GM18868 (cell line): ENCODE data around the gene LRRC4C.
A peak's percentile ranks its signal among the peaks of the same experiment; 100 is the strongest.

Experiments used
- ATAC-seq: cut with Tn5 transposase; IDR thresholded peaks from one replicate; pipeline ENCODE4 v1.9.1; 2021; ENCODE audit warnings: mild to moderate bottlenecking, moderate library complexity; ENCODE audit not compliant: unreplicated experiment

Gene LRRC4C

DNA sequence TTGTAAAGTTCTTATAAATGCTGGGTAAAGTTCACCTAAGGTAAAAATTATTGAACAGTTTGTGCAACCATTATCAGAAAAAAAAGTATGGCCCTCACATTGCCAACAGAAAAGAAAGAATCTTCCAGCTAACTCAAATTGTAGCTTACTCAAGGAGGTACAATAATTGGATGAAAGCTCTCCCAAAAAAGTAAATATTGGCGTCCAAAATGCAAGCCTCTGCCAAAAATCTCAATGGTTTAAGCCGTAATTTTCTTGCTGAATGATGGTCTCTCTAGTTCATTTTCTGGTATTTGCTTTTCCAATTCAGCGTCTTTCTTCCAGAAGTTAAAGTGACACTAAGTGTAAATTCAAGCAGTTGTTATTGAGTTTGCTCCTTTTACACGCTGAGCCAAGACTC, 727.3 kb downstream of the LRRC4C start:
- ATAC-seq, result no peak

DNA sequence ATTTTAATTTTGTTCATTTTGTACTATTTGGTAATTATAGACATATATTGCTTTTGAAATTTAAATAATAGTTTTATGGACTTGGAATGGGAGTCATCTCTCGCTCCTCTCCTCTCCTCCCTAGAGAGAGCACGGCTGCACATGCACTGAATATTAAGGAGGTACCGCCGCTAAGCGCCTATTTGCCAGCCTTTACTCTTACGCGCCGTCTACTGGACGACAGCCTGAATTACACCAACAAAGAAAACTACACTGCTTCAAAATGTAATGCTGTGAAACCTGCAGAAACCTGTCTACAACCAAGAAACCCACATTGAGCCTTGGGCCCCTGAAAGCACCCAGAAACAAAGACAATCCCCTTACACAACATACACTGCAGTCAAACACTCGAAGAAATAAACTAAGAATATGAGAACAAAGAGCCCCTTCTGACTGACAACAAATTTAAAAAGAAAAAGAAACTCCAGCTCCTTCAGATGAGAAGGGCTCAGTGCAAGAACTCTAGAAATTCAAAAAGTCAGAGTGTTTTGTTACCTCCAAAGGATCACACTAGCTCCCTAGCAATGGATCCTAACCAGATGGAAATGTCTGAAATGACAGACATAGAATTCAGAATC, 737.2 kb downstream of the LRRC4C start:
- peak; percentile 95 for ATAC-seq

DNA sequence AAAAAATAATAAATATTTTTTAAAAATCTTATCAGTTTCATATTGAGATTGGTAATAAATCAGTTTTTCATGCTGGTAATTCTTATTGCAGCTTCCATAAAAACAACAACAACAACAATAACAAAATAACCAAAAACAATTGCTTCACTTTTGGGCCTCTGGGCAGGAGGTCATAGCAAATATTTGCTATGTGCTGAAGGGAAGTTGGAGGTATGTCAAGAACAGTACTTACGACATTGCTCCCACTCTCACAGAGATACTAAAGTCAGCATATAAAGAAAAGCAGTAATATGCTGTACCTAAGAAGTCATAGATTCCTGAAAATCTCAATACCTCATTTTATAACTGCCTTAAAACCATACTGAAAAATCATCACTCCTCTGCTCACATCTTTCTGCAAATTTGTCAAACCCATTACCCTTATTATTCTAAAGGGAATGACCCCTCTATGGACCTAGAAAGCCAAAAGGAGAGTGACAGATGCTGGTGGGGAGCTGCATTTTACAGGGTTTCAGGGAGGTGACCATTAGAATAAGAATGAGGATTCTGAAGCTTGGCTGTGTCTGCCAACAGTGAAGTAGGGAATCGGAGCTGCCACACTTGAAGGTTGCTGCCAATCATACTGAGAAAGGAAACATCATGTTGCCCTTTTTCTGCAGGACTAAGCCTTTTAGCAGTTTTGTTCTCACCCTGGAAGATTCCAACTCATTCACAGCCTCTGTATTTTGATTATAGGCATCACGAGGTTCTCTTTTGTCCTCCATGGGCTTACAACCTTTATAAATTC, 742.9 kb downstream of the LRRC4C start:
- no peak for ATAC-seq

DNA sequence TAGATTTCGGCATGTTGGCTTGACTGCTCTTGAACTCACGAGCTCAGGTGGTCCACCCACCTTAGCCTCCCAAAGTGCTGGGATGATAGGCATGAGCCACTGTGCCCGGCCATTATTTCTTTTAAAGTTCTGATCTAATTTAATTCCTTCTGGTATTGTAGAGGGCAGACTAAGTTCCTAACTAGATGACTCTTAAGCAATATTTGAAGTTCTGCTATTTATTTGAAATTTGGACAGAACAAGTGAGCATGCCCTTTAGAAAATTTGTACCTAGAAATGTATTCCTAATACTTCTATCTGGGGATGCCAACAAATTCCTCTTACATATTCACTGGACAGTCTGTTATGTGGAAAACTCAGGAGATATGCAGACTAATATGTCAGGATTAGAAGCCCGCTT, 746.4 kb downstream of the LRRC4C start:
- no peak for ATAC-seq

DNA sequence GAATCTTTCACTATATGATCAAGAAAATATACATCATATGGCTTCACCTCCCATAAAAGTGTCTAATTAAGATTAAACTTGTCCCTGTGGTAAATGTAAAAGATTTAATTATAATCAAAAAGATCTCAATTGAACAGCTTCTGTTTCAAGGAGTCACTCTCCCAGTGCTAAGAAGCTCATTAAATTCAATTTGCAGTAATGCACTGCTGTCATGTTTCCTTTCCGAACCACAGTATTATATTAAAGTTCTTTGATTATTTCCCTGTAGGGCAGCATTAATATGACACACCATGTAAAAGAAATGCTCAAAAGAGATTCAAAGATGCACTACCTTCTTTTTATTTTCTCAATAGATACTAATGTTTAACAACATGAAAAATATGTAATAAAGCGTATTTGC, 758.4 kb downstream of the LRRC4C start:
- no peak for ATAC-seq

DNA sequence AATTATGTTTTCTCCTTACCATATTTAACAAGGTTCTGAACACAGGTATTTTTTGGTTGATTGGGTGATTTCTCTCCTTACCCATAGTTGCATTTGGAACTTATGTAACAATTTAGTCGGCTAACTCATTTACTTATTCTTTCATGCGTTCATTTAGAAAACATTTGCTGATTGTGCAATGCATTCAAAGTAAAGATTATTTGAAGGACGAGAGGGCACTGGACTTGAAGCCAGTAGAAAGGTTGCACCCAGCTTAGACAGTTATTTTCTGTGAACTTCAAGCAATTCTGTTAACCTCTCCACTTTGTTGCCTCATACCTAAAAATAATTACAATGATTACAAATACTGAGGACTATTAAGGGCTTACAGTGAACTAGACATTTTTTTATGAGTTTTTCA, 769.6 kb downstream of the LRRC4C start:
- no peak for ATAC-seq

DNA sequence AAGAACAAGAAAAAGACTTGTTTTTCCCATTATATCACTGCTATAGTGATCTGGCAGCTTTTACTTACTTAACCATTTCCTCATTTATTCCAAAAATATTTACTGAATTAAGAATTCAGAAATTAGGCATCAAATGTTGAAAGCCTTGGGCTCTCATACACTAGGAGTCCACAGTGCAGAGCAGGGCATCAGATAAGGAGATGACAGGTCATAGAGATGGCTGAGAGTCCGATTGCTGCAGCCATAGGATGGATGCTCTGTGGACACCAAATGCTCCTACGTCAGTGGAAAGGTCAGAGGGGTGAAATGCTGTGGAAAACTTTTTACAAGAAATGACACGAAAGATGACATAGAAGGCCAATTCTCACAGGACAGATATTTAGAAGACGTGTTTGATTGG, 771.1 kb downstream of the LRRC4C start:
- no peak for ATAC-seq

DNA sequence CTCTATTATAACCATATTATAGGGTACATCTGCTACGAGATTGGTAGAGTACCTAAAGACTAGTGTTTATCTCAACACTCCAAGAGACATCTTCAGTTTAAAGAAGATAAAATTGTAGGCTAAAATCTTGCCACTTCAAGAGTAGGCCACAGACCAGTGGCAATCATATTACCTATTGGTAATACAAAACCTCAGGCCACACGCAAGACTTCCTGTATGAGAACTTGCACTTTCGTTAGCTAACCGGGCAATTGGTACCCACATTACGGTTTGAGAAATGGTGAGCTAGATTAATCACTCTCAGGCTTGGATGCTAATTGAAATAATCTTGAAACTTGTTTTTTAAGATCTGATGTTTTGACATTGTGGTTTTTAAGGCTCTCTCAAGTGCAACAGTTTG, 772.7 kb downstream of the LRRC4C start:
- ATAC-seq, result no peak

DNA sequence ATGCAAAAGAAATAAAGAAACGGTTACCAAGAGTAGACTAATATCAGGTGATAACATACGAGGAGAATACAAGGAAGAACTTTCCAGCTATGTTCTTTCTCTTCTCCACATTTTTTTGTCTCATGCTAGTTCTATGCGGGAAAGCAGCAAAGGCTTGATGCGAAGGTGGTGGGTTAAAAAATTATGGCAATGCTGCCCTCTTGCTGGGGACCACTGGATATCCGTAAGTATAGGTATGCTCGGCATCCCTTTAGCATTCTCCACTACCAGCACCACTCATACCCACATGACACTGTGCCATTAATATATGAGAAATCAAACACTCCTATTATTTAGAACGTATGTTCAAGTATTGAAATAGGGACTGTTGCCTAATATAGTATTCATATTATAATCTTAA, 776.4 kb downstream of the LRRC4C start:
- no peak for ATAC-seq

DNA sequence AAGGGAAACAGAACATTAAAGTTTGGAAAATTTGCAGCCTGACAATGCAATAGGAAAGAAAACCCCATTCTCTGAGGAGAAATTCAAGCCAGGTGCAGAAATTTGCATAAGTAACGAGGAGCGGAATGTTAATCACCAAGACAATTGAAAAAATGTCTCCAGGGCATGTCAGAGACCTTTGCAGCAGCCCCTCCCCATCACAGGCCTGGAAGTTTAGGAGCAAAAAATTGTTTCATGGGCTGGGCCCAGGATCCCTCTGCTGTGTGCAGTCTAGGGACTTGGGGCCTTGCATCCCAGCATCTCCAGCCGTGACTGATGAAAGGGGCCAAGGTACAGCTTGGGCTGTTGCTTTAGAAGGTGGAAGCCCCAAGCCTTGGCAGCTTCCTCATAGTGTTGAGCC, 780.2 kb downstream of the LRRC4C start:
- ATAC-seq, result no peak

DNA sequence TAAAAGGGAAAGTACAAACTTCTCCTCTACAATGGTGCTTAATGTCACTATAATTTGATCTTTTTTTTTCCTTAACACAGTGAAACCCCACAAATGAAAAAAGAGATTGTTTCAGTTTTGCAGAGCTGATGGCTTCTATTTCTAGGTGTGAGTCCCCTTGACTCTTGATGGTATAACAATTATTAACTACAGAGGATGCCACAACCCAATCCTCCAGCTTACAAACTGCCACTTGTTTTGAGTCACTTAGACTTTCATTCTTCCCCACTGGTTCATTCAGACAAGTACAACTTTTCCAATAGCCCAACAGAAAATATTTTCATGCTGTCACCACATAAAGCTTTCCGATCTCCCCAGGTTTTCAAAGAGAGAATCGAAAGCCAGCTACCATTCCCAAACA, 812.2 kb downstream of the LRRC4C start:
- ATAC-seq, result no peak

DNA sequence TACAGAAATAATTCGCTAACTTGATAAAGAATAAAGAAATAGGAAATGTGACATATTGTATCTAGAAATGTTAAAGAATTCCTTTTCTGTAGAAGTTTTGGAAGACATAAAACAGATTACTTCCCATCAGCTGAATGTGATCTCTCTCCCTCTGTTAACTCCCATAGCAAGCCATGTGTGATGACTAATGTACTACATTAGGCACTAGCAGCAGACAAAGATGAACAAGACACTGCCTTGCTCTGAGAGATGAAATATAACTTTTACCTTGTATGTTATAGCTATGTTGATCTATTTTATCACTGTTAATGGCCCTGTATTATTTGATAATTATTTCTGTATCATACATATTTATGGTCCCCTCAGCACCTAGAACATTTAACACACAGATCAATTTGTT, 817.2 kb downstream of the LRRC4C start:
- ATAC-seq, result no peak

DNA sequence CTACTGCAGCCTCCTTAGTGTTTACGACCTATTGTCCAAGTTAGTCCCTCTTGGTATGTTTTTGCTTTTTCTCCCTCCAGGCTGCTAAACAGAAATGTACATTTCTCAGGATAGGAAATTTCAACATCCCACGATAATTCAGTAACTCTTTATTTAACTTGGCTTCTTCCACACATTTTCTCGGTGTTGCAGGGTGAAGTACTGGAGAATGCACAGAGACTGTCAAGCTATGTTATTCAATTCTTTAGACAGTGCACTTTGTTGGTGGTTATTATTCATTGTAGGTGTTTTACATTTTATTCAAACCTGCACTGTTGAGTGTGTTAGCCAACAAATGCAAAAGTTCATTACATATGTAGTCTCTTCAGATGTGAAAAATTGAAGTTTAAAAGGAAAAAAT, 839.8 kb downstream of the LRRC4C start:
- no peak for ATAC-seq

DNA sequence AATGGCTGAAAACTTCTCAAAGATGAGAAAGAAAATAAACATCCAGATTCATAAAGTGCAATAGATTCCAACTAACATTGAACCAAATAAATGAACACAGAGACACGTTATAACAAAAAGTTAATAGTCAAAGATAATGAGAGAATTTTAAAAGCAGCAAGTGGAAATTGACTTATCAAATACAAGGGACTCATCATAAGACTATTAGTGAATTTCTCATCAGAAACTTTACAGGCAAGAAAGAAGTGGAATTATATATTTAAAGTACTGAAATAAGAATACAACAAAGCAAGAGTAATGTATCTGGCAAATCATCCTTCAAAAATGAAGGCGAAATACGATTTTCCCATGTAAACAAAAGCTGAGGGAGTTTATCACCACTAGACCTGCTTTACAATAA, 852.7 kb downstream of the LRRC4C start:
- no peak for ATAC-seq

DNA sequence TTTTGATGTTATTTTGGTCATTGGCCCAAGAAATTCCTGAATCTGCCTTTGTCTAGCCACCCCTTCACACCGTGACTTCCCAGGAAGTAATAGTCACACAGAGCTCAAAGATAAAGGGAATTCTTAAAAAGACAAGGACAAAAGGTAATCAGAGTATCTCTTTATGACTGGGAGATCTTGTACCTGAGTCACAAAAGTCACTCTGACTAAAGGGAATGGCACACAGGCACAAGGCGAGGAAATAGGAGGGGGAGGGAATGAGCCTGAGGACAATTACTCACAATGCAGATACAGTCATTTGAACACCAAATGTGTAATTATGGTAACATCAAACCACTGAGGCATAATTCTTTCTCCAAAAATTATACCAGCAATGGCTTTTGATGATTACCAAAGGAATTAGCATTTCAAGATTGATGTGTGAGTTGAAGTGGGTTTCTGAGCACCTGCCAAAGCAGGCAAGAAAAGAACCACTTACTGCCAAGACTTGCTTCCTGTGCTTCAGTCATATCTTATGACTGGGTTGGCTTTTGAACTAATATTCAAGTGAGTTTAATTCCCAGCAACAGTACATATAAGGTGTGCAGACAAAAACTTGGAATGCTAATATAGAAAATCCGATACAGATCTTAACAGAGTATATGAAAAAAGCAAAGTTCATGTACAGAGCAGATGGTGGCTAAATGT, 856.4 kb downstream of the LRRC4C start:
- no peak for ATAC-seq

DNA sequence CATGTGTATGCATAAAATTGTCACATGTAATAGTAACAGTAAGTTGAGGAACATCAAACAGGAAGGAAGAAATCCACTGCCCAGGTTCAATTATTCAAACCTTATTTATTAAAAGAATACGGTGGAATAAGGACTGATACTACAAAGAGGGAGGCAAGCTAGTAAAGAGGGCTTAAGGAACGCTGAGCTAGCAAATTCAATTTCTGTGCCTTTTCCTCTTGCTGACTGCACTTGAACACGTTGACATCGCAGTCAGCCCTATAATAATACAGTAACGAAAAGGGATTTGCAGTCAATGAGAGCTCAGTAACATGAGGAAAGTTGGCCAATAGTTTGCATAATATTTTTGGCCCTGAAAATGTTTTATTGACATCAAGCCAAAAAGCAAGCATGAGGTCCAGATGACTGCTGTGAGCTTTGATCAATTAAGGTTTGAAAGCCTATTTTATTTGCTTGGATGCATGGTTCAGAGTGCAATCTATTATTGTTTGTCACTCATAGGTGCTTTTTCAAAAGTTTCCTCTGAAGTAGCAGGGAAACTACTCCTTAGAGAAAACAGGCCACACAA, 861.8 kb downstream of the LRRC4C start:
- ATAC-seq, result no peak

DNA sequence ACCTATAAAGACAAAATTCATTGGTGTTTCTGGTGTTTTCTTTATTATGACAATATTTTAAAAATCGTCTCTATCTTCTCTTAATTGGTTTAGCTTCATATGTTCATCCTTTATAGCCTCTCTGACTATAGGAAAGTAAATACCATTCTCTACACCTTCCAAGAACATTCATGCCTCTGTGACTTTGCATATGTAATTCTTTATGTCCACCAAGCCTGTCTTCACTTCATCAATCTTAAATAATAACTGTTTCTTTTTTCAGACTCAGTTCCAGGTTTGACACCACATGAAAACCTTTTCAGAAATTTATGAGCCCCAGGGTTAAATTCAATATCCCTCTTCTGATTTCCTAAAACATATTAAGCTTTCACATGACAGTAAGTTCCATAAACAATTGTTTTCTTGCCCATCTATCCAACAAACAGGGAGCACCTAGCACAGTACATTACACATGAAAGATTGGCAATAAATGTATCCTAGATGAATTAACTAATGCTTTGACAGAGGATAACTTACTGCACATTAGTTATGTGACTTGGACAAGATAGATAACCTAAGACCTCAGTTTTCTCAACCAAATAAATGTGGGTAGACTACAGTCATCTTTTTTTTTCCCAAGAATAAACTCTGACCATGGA, 886.1 kb downstream of the LRRC4C start:
- no peak for ATAC-seq

DNA sequence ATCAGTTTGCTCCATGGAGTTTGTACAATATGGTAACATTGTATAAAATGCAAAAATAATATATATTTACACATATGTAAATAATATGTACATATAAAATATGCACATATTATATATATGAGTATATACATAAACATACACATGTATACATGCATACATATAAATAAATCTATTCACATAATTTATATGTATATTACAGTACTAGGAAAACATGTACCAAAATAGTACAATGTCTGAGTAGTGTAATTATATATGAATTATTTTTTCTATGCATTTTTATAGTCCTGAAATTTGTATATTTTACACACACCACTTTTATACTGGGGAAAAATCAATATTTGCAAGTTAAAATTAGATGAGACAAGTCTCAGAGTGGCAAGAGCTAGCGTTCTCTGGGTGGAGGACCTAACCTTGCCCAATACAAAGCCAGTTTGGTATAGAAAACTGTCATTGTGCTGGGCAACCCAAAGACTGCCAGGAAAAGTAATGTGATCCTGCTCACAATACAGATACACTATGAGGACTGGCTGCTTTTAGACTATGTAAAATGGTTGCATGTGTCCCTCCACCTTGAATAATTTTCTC, 889.4 kb downstream of the LRRC4C start:
- no peak for ATAC-seq

DNA sequence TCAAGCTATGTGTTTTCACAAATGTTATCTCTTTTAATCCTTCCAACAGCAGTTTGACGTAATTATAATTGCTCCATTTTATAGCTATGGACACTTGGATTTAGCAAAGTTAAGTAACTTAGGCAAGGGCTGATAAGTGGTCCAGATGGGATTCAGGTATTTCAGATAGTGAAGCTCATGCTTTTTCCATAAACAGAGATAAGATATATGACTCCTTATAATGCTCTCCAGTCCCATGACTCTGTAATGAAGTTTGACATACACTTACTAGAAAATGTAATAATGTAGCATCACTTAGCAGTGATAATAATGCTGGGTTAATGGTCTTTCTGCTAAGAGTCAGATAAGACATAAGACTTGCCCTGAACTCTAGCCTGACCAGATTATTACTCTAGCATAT, 892.1 kb downstream of the LRRC4C start:
- ATAC-seq, result no peak

DNA sequence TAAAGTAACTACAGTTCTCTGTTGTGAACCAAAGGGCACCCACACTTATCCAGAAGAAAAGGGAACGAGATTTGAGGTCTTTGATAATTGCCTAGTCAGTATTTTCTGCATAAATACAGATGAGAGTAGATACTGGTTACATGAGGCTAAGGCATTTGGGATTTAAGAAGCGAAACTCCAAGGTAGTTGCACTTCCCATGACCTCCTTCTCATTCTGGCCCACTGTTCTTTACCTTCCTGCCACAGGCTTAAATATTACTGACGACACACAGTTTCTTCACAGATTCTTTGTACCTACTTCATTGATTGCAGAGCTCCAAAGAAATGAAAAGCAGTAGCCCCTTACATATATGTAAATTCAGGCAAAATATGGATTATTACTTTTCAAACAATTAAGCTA, 915.3 kb downstream of the LRRC4C start:
- no peak for ATAC-seq

DNA sequence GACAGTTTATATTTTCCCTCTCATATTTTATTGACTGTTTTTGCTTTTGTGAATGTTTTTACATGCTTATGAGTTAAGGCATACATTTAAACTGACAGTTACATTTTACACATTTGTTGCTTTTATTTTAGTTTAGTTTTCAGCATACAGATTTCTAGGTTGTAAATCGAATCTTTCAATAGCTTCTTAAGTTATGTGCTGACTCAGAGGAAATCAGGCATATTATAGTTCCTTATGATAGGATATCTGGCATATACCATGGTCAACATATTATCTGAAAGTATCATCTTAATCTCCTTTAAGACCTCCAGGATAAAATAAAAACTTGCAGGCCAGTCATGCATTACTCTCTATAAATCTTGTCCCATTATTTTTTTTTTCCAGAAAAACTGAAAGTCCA, 916.6 kb downstream of the LRRC4C start:
- no peak for ATAC-seq
